Endodermal cell (in vitro differentiated cells): ENCODE data around the gene PTBP1. TPM values are rescaled to one million over a fixed set of nuclear protein-coding genes. Genes with fewer than 3 reads are reported as not detected.

Experiments
- DNase-seq: peaks from one replicate; pipeline ENCODE4 v3.0.0-alpha.2; 2017
- H3K27ac ChIP-seq: 2 replicates; pipeline ENCODE4 v1.5.1; 2013; ENCODE audit warnings: mild to moderate bottlenecking, low read depth, low read length, moderate library complexity
- H3K27me3 ChIP-seq: 2 replicates; pipeline ENCODE4 v1.6.1; 2013; ENCODE audit warnings: mild to moderate bottlenecking, low read length, moderate library complexity; ENCODE audit not compliant: insufficient read depth, control insufficient read depth, poor library complexity, severe bottlenecking
- H3K36me3 ChIP-seq: 2 replicates; pipeline ENCODE4 v1.7.0; 2013; ENCODE audit warnings: mild to moderate bottlenecking, low read length, moderate library complexity; ENCODE audit not compliant: control insufficient read depth, insufficient read depth
- H3K4me1 ChIP-seq: one replicate; pipeline ENCODE4 v1.7.0; 2013; ENCODE audit warnings: low read length; ENCODE audit not compliant: control insufficient read depth, insufficient read depth
- H3K4me3 ChIP-seq: 2 replicates; pipeline ENCODE4 v1.5.1; 2013; ENCODE audit warnings: mild to moderate bottlenecking, low read length, moderate library complexity
- H3K9ac ChIP-seq: 2 replicates; pipeline ENCODE4 v1.6.1; 2013; ENCODE audit warnings: mild to moderate bottlenecking, low read length, moderate library complexity; ENCODE audit not compliant: poor library complexity, severe bottlenecking; ENCODE audit errors: extremely low read depth
- H3K9me3 ChIP-seq: 2 replicates; pipeline ENCODE4 v1.6.1; 2013; ENCODE audit warnings: mild to moderate bottlenecking, low read length, moderate library complexity; ENCODE audit not compliant: control insufficient read depth
- H3K27ac Mint-ChIP-seq: 2 replicates; pipeline ENCODE4 v1.8.0; 2020; ENCODE audit warnings: mixed read lengths
- H3K27me3 Mint-ChIP-seq: 2 replicates; pipeline ENCODE4 v1.8.0; 2021; ENCODE audit warnings: mild to moderate bottlenecking, mixed read lengths; ENCODE audit not compliant: insufficient read depth
- H3K36me3 Mint-ChIP-seq: 2 replicates; pipeline ENCODE4 v1.8.0; 2020; ENCODE audit warnings: low read depth, mixed read lengths
- H3K4me1 Mint-ChIP-seq: 2 replicates; pipeline ENCODE4 v1.8.0; 2020; ENCODE audit warnings: mixed read lengths
- H3K4me3 Mint-ChIP-seq: 2 replicates; pipeline ENCODE4 v1.8.0; 2020; ENCODE audit warnings: mild to moderate bottlenecking, moderate library complexity, mixed read lengths
- H3K9me3 Mint-ChIP-seq: 2 replicates; pipeline ENCODE4 v1.8.0; 2020; ENCODE audit warnings: mild to moderate bottlenecking, mixed read lengths
- WGBS, 2 experiments: methylation state at CpG; one replicate each; pipeline versions ENCODE4 v1.1.5 to v1.1.7; 2013; ENCODE audit warnings: missing lambda C conversion rate in 2 of 2, mixed read lengths in 1 of 2; ENCODE audit not compliant: insufficient coverage in 1 of 2, insufficient read length in 1 of 2; 5-methylcytosine and 5-hydroxymethylcytosine counted together
- total RNA-seq, 2 donors: library from RNA; stranded (reverse); fragmentation: NEBNext Ultra II Directional in 1 of 2; extraction: Animal tissue kit (Norgen Biotek cat#: 25700) in 1 of 2; gene quantifications; 2 replicates in 1 of 2; 3 replicates in 1 of 2; pipeline ENCODE4 v1.2.1, GENCODE V29; 2021
- TF ChIP-seq, protein P1 (sequence below): fragments of 200-600 bp; sonication (generic); conservative IDR thresholded peaks from 2 replicates; pipeline ENCODE4 v1.5.0; 2021; ENCODE audit warnings: antibody characterized with exemption, mild to moderate bottlenecking

The PTBP1 gene
- total RNA-seq, 2 donors from 2014 or later: 647 to 694 TPM

DNA sequence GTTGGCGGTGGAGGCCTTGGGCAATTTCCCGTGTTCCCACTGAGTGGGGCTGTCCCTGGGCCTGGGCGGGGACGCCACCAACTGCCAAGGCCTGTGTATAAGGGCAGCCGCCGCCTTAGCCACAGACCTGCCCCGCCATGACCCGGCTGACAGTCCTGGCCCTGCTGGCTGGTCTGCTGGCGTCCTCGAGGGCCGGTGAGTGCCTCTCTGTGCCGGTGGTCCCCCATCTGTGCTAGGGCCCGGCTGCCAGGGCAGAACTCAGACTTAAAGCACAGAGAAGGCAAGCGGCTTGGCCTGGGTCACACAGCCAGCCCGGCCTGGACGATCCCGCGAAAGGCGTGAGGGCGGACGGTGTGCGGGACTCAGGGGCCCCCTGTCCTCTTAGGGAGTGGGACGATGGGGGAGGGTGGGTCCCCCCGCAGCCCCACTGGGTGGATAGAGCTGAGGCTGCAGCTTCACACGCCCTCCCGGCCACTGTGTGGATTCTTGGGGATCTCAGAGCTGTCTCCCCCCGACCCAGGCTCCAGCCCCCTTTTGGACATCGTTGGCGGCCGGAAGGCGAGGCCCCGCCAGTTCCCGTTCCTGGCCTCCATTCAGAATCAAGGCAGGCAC lies 30.6 kb downstream of the PTBP1 start, which contains the start of gene AZU1:
AZU1 (plus strand) TSS at position 128 of the 612 bp plus-strand sequence; CDS start at position 138, 10 bp downstream.
- Mint-ChIP-seq H3K4me1 (peaks cover 3% of the 10 kb centered on the region), H3K36me3 (no peaks in the 10 kb centered on the region), H3K9me3 (no peaks in the 10 kb centered on the region), H3K27me3 (no peaks in the 10 kb centered on the region), H3K4me3 (no peak within 1 kb of the TSS), H3K27ac (no peak within 1 kb of the TSS)
- H3K36me3 ChIP-seq: no peaks in the 10 kb centered on the region
- H3K9ac ChIP-seq: no peak within 1 kb of the TSS
- TF ChIP-seq, protein P1, sequence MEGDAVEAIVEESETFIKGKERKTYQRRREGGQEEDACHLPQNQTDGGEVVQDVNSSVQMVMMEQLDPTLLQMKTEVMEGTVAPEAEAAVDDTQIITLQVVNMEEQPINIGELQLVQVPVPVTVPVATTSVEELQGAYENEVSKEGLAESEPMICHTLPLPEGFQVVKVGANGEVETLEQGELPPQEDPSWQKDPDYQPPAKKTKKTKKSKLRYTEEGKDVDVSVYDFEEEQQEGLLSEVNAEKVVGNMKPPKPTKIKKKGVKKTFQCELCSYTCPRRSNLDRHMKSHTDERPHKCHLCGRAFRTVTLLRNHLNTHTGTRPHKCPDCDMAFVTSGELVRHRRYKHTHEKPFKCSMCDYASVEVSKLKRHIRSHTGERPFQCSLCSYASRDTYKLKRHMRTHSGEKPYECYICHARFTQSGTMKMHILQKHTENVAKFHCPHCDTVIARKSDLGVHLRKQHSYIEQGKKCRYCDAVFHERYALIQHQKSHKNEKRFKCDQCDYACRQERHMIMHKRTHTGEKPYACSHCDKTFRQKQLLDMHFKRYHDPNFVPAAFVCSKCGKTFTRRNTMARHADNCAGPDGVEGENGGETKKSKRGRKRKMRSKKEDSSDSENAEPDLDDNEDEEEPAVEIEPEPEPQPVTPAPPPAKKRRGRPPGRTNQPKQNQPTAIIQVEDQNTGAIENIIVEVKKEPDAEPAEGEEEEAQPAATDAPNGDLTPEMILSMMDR: no peak
- H3K9me3 ChIP-seq: no peaks in the 10 kb centered on the region
- no peaks in the 10 kb centered on the region for H3K4me1 ChIP-seq
- no peaks in the 10 kb centered on the region for H3K27me3 ChIP-seq
- DNase-seq: no peak
- H3K4me3 ChIP-seq: no peak within 1 kb of the TSS
- H3K27ac ChIP-seq: no peak within 1 kb of the TSS
- WGBS, 2 experiments: 91 to 92% methylated on average over 11 to 33 of the region's 33 CpGs

DNA sequence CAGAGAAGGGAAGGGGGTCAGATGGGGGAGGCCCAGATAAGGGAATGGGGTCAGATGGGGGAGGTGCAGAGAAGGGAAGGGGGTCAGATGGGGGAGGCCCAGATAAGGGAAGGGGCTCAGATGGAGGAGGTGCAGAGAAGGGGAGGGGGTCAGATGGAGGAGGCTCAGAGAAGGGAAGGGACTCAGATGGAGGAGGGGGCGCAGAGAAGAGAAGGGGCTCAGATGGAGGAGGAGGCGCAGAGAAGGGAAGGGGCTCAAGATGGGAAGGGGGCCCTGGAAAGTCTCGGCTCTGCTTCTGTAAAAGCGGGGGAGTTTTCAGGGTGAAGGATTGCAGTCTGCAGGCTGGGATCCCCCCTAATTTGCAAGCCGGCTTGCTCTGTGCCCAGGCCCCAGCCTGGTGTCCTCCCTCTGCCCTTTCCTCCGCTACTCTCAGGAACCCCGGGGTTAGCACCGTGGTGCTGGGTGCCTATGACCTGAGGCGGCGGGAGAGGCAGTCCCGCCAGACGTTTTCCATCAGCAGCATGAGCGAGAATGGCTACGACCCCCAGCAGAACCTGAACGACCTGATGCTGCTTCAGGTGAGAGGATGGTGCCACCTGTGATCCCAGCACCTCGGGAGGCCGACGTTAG lies 32.0 kb downstream of the PTBP1 start:
- Mint-ChIP-seq H3K36me3 (no peaks in the 10 kb centered on the region), H3K4me3 (no peak overlapping the region), H3K4me1 (no peaks in the 10 kb centered on the region), H3K9me3 (no peaks in the 10 kb centered on the region), H3K27ac (no peak overlapping the region), H3K27me3 (no peaks in the 10 kb centered on the region)
- Histone ChIP-seq H3K27me3 (no peaks in the 10 kb centered on the region), H3K9me3 (no peaks in the 10 kb centered on the region), H3K9ac (no peak overlapping the region), H3K4me3 (no peak overlapping the region), H3K4me1 (no peaks in the 10 kb centered on the region), H3K27ac (no peak overlapping the region), H3K36me3 (no peaks in the 10 kb centered on the region)
- TF ChIP-seq, protein P1: no peak
- WGBS, 2 experiments: 76 to 88% methylated on average over 13 to 18 of the region's 18 CpGs
- DNase-seq: no peak

DNA sequence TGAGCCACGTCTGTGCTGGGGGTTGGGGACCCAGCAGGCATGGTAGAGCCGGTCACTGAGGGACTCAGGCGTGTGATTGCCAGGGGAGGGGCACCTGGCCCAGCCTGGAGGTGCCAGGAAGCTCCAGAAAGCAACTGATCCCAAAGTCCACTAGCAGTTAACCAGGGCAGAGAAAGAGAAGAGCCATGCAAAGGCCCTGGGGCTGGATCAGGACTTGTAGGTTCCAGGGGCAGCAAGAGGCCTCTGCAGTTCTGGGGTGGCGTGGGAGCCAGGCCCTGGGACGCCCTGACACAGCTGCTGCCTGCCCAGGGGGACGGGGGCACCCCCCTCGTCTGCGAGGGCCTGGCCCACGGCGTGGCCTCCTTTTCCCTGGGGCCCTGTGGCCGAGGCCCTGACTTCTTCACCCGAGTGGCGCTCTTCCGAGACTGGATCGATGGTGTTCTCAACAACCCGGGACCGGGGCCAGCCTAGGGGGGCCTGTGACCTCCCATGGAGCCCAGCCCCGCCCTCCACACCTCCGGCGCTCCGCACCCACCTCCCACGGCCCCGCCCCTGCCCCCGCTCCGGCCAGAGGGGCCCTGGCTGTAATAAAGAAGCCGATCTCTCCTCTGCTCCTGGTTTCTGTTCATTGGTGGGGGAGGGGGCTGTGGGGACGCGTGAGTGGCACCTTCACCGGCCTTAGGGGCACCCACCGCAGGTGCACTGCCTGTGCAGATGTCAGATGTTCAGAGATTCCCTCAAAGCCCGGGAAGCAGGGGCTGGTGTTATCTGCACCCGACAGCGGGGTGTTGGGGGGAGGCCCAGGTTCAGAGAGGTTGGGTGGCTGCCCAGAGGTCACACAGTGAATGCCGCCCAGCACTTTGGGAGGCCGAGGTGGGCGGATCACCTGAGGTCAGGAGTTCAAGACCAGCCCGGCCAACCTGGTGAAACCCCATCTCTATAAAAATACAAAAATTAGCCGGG lies 34.4 kb downstream of the PTBP1 start:
- H3K9me3 ChIP-seq: no peaks in the 10 kb centered on the region
- Mint-ChIP-seq H3K36me3 (no peaks in the 10 kb centered on the region), H3K27ac (no peak overlapping the region), H3K27me3 (no peaks in the 10 kb centered on the region), H3K4me3 (no peak overlapping the region), H3K4me1 (no peaks in the 10 kb centered on the region), H3K9me3 (no peaks in the 10 kb centered on the region)
- no peaks in the 10 kb centered on the region for H3K36me3 ChIP-seq
- H3K9ac ChIP-seq: no peak overlapping the region
- no peaks in the 10 kb centered on the region for H3K27me3 ChIP-seq
- TF ChIP-seq, protein P1: no peak
- no peak overlapping the region for H3K4me3 ChIP-seq
- DNase-seq: no peak
- 84 to 85% methylated on average over 17 to 38 of the region's 38 CpGs for WGBS, 2 experiments
- H3K27ac ChIP-seq: no peak overlapping the region
- H3K4me1 ChIP-seq: no peaks in the 10 kb centered on the region
